Measurements from ENCODE around the gene FIGNL2. TPM values are rescaled to one million over a fixed set of nuclear protein-coding genes. Genes with fewer than 3 reads are reported as not detected.

FIGNL2 gene
- total RNA-seq, 4 donors from 2014 or later = 0.07 to 0.25 TPM; not detected in 2

DNA sequence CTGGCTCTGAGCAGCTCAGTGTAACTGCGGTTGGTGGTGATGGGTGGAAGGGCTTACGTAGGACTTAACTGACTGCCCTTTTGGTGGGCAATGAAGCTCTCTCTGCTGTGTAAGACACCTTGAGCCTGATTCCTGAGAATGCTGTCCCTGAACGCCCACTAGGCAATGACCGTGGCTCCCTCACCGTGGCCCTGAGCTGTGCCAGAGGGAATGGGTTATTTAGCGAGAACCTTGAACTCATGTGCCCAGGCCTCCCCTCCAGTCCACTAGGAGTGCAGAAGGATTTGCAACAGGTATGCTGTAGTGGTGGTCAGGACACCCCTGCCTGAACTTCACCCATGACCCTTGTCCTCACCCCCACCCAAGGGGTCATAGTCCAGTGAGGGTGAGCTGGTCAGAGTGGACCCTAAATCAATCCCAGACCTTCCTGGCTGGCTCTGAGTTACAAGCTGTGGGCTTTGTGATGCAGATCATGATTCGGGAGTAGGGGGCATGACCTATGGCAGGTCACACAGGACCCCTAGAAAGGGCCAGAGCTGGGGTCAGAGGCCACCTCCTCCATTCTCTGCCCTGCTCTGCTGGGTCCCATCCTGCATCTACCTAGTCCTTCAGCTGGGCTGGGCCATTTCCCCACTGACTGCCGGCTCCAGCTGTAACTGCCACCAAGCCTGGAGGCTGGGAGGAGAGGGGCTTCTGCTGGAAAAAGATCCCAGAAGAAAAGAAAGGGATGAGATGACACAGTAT lies 24.9 kb upstream of the FIGNL2 start:
- Histone ChIP-seq H3K4me3 (no peak overlapping the region), H3K27ac (no peak overlapping the region), H3K4me1 (peaks cover 0 to 7% of the 10 kb centered on the region in 2 donors), H3K9me3 (no peaks in the 10 kb centered on the region), H3K36me3 (no peaks in the 10 kb centered on the region), H3K27me3 (peaks cover 7 to 16% (median 7%) of the 10 kb centered on the region in 3 donors)
- ATAC-seq = no peak
- TF ChIP-seq, protein P1, sequence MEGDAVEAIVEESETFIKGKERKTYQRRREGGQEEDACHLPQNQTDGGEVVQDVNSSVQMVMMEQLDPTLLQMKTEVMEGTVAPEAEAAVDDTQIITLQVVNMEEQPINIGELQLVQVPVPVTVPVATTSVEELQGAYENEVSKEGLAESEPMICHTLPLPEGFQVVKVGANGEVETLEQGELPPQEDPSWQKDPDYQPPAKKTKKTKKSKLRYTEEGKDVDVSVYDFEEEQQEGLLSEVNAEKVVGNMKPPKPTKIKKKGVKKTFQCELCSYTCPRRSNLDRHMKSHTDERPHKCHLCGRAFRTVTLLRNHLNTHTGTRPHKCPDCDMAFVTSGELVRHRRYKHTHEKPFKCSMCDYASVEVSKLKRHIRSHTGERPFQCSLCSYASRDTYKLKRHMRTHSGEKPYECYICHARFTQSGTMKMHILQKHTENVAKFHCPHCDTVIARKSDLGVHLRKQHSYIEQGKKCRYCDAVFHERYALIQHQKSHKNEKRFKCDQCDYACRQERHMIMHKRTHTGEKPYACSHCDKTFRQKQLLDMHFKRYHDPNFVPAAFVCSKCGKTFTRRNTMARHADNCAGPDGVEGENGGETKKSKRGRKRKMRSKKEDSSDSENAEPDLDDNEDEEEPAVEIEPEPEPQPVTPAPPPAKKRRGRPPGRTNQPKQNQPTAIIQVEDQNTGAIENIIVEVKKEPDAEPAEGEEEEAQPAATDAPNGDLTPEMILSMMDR (IDR thresholded peaks at IDR 0.05 in 4 of 5, conservative IDR thresholded peaks at IDR 0.05 in 1 of 5) = no peak
- no peak for TF ChIP-seq POLR2A (IDR thresholded peaks at IDR 0.05)
- intact Hi-C loops (cut with DNase I; ENCODE audit: low total_unique reads) (no loop called here), in situ Hi-C loops (cut with MboI; ENCODE audit: low sequenced_read_pairs in 4 of 4) (no loop called here)
- DNase-seq = no peak

DNA sequence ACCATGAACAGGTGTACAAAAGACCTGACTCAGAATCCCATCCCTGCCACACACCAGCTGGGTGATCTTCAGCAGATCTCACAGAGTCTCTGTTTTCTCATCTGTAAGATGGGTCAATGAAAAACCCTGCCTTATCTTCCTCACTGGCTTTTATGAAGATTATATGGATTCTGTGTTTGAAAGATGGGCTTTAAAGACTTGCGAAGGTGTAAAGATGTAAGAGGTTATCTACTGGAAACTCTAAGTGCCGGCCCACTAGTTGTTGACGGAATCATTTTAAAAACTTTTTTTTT lies 24.1 kb upstream of the FIGNL2 start:
- Histone ChIP-seq H3K4me3 (no peak overlapping the region), H3K36me3 (no peaks in the 10 kb centered on the region), H3K4me1 (peaks cover 0 to 7% of the 10 kb centered on the region in 2 donors), H3K9me3 (no peaks in the 10 kb centered on the region), H3K27ac (no peak overlapping the region), H3K27me3 (peaks cover 7 to 22% (median 8%) of the 10 kb centered on the region in 3 donors)
- TF ChIP-seq, protein P1 (IDR thresholded peaks at IDR 0.05 in 4 of 5, conservative IDR thresholded peaks at IDR 0.05 in 1 of 5) = no peak
- no peak for TF ChIP-seq POLR2A (IDR thresholded peaks at IDR 0.05)
- in situ Hi-C loops (cut with MboI; ENCODE audit: low sequenced_read_pairs in 4 of 4) = no loop called here
- intact Hi-C loops (cut with DNase I; ENCODE audit: low total_unique reads) = no loop called here
- ATAC-seq = no peak
- DNase-seq = no peak

DNA sequence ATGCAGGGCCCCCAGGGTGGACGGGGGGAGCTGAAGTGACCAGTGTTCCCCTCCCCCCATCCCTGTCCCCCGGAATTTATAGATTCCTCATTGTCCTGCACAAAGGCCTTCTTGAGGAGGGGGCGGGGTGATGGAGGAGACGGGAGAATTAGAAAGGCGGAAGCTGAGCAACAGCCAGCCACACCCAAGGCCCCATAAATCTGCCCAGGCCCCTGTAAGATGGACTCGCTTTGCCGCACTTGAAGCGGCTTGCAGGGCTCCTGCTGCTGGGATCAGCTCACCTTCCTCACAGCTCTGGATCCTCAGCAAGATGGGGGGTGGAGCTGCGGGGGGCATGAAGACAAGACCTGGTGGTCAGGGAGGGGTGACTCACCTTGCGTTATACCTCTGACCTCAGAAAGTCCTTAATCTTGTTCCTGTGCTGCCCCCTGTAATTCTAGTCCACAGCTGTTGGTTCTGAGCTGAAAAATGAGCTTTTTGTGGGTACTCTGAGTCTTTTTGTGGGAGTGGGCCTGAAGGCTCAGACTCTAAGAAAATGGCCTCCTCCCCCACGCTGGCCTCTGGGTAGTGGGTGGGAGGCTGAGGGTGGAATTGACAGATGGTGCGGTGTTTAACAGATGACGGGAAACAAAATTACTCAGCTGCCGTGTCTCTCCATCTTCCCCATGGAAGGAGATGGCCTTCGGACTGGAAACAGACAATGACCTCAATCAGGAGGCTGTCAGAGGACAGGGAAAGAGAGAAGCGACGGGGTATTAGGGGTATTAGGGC lies 23.6 kb upstream of the FIGNL2 start:
- H3K4me1 ChIP-seq = peaks cover 0 to 7% of the 10 kb centered on the region in 2 donors
- H3K9me3 ChIP-seq = no peaks in the 10 kb centered on the region
- TF ChIP-seq POLR2A (IDR thresholded peaks at IDR 0.05) = no peak
- TF ChIP-seq, protein P1 (IDR thresholded peaks at IDR 0.05 in 4 of 5, conservative IDR thresholded peaks at IDR 0.05 in 1 of 5) = no peak
- H3K27ac ChIP-seq = no peak overlapping the region
- ATAC-seq = no peak
- intact Hi-C loops (cut with DNase I; ENCODE audit: low total_unique reads) = no loop called here
- in situ Hi-C loops (cut with MboI; ENCODE audit: low sequenced_read_pairs in 4 of 4) = no loop called here
- H3K4me3 ChIP-seq = no peak overlapping the region
- no peak for DNase-seq
- no peaks in the 10 kb centered on the region for H3K36me3 ChIP-seq
- peaks cover 7 to 22% (median 8%) of the 10 kb centered on the region in 3 donors for H3K27me3 ChIP-seq

DNA sequence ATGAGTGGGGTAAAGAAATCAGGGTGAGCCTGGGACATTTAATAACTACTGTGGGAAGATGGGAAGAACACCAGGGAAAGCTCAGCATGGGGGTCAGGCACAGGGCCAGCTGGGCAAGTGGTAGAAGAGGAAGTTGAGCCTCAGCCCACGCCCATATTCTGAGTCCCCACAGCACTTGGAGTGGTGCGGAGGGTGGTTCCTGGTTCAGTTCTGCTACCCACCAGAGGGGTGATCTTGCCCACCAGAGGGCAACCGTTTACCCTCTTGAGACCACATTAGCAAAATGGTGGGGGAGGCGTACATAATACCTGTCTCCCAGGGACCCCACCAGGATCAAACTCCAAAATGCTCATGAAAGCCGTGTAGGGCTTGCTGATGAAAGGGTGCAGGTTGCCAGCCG lies 22.6 kb upstream of the FIGNL2 start:
- H3K4me1 ChIP-seq = peaks cover 0 to 7% of the 10 kb centered on the region in 2 donors
- no peak for DNase-seq
- no peak for TF ChIP-seq POLR2A (IDR thresholded peaks at IDR 0.05)
- TF ChIP-seq, protein P1 (IDR thresholded peaks at IDR 0.05 in 4 of 5, conservative IDR thresholded peaks at IDR 0.05 in 1 of 5) = no peak
- ATAC-seq = no peak
- intact Hi-C loops (cut with DNase I; ENCODE audit: low total_unique reads) (no loop called here), in situ Hi-C loops (cut with MboI; ENCODE audit: low sequenced_read_pairs in 4 of 4) (no loop called here)
- H3K27me3 ChIP-seq = peaks cover 7 to 22% (median 8%) of the 10 kb centered on the region in 3 donors
- H3K27ac ChIP-seq = no peak overlapping the region
- H3K9me3 ChIP-seq = no peaks in the 10 kb centered on the region
- H3K36me3 ChIP-seq = no peaks in the 10 kb centered on the region
- no peak overlapping the region for H3K4me3 ChIP-seq
